Mononuclear cell (primary cell): Measurements from ENCODE around the gene C2orf76. TPM values are rescaled to one million over a fixed set of nuclear protein-coding genes. Genes with fewer than 3 reads are reported as not detected.
"Not testable (repeated sequence)": the region's sequence is repeated elsewhere in the genome, so short reads cannot be mapped to it uniquely, and the experiment has no call there.

Experiments
- H3K27me3 ChIP-seq: 2 replicates; pipeline ENCODE4 v1.6.0; 2011; ENCODE audit warnings: low read length, control low read depth; ENCODE audit not compliant: insufficient read depth
- H3K4me1 ChIP-seq: 2 replicates; pipeline ENCODE4 v1.5.1; 2011; ENCODE audit warnings: mild to moderate bottlenecking, low read length, control low read depth; ENCODE audit not compliant: insufficient read depth
- H3K4me3 ChIP-seq: 2 replicates; pipeline ENCODE4 v1.5.1; 2011; ENCODE audit warnings: mild to moderate bottlenecking, low read length, moderate library complexity
- H3K9me3 ChIP-seq: 2 replicates; pipeline ENCODE4 v1.5.1; 2011; ENCODE audit warnings: low read depth, mild to moderate bottlenecking, control low read depth, low read length
- total RNA-seq: library from RNA; depleted of rRNA; stranded (reverse); fragments of >200 nt; gene quantifications from one replicate; pipeline ENCODE4 v1.2.3, GENCODE V29; 2012

C2orf76 gene
- total RNA-seq, 1 donor, result 4.8 TPM

- H3K4me3 ChIP-seq, result no peak overlapping the region
- peaks cover 24% of the 10 kb centered on the region for H3K4me1 ChIP-seq
- H3K27me3 ChIP-seq, result no peaks in the 10 kb centered on the region
- H3K9me3 ChIP-seq, result no peaks in the 10 kb centered on the region
These were observed 20.9 kb upstream of the C2orf76 start for GRCh38 chr2:119387381-119388129.

- peaks cover 24% of the 10 kb centered on the region for H3K4me1 ChIP-seq
- H3K27me3 ChIP-seq, result no peaks in the 10 kb centered on the region
- H3K4me3 ChIP-seq, result no peak overlapping the region
- no peaks in the 10 kb centered on the region for H3K9me3 ChIP-seq
These were observed 18.8 kb upstream of the C2orf76 start for GRCh38 chr2:119385466-119385865.

GRCh38 chr2:119384971-119385370 is 18.3 kb upstream of the C2orf76 start:
- Histone ChIP-seq H3K4me3 (no peak overlapping the region), H3K9me3 (no peaks in the 10 kb centered on the region), H3K4me1 (peaks cover 24% of the 10 kb centered on the region), H3K27me3 (no peaks in the 10 kb centered on the region)

- Histone ChIP-seq H3K4me1 (peaks cover 15% of the 10 kb centered on the region), H3K4me3 (no peak overlapping the region), H3K27me3 (no peaks in the 10 kb centered on the region), H3K9me3 (no peaks in the 10 kb centered on the region)
These were observed 16.9 kb upstream of the C2orf76 start for GRCh38 chr2:119383410-119384140.

GRCh38 chr2:119378566-119378965 is 11.9 kb upstream of the C2orf76 start:
- Histone ChIP-seq H3K4me3 (no peak overlapping the region), H3K27me3 (no peaks in the 10 kb centered on the region), H3K9me3 (no peaks in the 10 kb centered on the region), H3K4me1 (no peaks in the 10 kb centered on the region)

- no peaks in the 10 kb centered on the region for H3K27me3 ChIP-seq
These were observed 11.3 kb upstream of the C2orf76 start for GRCh38 chr2:119377993-119378345.

GRCh38 chr2:119377294-119377992 is 10.8 kb upstream of the C2orf76 start:
- no peaks in the 10 kb centered on the region for H3K27me3 ChIP-seq
- no peaks in the 10 kb centered on the region for H3K4me1 ChIP-seq
- H3K9me3 ChIP-seq, result no peaks in the 10 kb centered on the region
- H3K4me3 ChIP-seq, result no peak overlapping the region

More at GRCh38 chr2:119377993-119378345, 11.3 kb upstream of the C2orf76 start:
- Histone ChIP-seq H3K4me3 (no peak overlapping the region), H3K4me1 (no peaks in the 10 kb centered on the region), H3K9me3 (no peaks in the 10 kb centered on the region)

- H3K4me1 ChIP-seq, result no peaks in the 10 kb centered on the region
- H3K9me3 ChIP-seq, result no peaks in the 10 kb centered on the region
- no peaks in the 10 kb centered on the region for H3K27me3 ChIP-seq
- H3K4me3 ChIP-seq, result no peak overlapping the region
These were observed 10.2 kb upstream of the C2orf76 start for GRCh38 chr2:119376810-119377209.

GRCh38 chr2:119376406-119376805 is 9.8 kb upstream of the C2orf76 start:
- H3K4me3 ChIP-seq, H3K9me3 ChIP-seq, H3K4me1 ChIP-seq, H3K27me3 ChIP-seq: not testable (repeated sequence)

- H3K9me3 ChIP-seq, H3K4me1 ChIP-seq, H3K27me3 ChIP-seq, H3K4me3 ChIP-seq: not testable (repeated sequence)
These were observed 7.5 kb upstream of the C2orf76 start for GRCh38 chr2:119373907-119374745.

GRCh38 chr2:119372778-119373568 is 6.3 kb upstream of the C2orf76 start:
- H3K9me3 ChIP-seq, result no peaks in the 10 kb centered on the region
- H3K4me1 ChIP-seq, result peaks cover 13% of the 10 kb centered on the region
- H3K4me3 ChIP-seq, result no peak overlapping the region
- H3K27me3 ChIP-seq, result no peaks in the 10 kb centered on the region

GRCh38 chr2:119371111-119371510 is 4.5 kb upstream of the C2orf76 start:
- no peak overlapping the region for H3K4me3 ChIP-seq
- H3K4me1 ChIP-seq, result peaks cover 22% of the 10 kb centered on the region
- H3K27me3 ChIP-seq, result no peaks in the 10 kb centered on the region
- H3K9me3 ChIP-seq, result no peaks in the 10 kb centered on the region

GRCh38 chr2:119369845-119370244 is 3.2 kb upstream of the C2orf76 start:
- H3K9me3 ChIP-seq, result no peaks in the 10 kb centered on the region
- no peak overlapping the region for H3K4me3 ChIP-seq
- no peaks in the 10 kb centered on the region for H3K27me3 ChIP-seq
- H3K4me1 ChIP-seq, result peaks cover 34% of the 10 kb centered on the region

GRCh38 chr2:119367472-119368099 is 952 bp upstream of the C2orf76 start:
- H3K4me3 ChIP-seq, result peak overlapping the region; percentile 87

More at GRCh38 chr2:119367472-119368099, 952 bp upstream of the C2orf76 start:
- Histone ChIP-seq H3K9me3 (no peaks in the 10 kb centered on the region), H3K4me1 (peaks cover 44% of the 10 kb centered on the region), H3K27me3 (no peaks in the 10 kb centered on the region)
